ENCODE results near the gene FADD.

Gene FADD, protein sequence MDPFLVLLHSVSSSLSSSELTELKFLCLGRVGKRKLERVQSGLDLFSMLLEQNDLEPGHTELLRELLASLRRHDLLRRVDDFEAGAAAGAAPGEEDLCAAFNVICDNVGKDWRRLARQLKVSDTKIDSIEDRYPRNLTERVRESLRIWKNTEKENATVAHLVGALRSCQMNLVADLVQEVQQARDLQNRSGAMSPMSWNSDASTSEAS

DNA sequence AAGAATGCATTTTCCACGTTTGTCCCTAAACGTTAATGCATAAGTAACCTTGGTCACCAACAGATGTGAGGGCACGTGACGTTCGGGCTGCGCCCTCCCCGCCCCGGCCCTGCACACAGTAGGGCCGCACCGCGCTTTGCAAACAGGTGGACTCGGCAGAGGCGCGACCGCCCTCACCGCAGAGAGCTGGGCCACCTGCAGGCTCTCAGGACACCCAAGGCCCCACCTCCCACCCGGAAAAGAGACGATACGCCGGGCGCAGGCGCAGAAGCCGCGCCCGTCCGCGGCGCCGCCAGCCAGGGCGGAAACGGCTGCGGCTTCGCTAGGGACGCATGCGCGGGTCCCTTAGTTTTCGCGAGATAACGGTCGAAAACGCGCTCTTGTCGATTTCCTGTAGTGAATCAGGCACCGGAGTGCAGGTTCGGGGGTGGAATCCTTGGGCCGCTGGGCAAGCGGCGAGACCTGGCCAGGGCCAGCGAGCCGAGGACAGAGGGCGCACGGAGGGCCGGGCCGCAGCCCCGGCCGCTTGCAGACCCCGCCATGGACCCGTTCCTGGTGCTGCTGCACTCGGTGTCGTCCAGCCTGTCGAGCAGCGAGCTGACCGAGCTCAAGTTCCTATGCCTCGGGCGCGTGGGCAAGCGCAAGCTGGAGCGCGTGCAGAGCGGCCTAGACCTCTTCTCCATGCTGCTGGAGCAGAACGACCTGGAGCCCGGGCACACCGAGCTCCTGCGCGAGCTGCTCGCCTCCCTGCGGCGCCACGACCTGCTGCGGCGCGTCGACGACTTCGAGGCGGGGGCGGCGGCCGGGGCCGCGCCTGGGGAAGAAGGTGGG is at the start of gene FADD:
Gene FADD, plus strand, starts transcription at position 377 of the 831 bp plus-strand sequence. Its CDS starts 164 bp downstream, at position 541.
- in situ Hi-C loops (cut with MboI; ENCODE audit: low pct_unique_long_range_greater_than_20kb, low sequenced_read_pairs, unreplicated experiment): no loop called here
- DNase-seq (ENCODE audit: low spot score): peak; percentile 96
- TF ChIP-seq, protein P1, sequence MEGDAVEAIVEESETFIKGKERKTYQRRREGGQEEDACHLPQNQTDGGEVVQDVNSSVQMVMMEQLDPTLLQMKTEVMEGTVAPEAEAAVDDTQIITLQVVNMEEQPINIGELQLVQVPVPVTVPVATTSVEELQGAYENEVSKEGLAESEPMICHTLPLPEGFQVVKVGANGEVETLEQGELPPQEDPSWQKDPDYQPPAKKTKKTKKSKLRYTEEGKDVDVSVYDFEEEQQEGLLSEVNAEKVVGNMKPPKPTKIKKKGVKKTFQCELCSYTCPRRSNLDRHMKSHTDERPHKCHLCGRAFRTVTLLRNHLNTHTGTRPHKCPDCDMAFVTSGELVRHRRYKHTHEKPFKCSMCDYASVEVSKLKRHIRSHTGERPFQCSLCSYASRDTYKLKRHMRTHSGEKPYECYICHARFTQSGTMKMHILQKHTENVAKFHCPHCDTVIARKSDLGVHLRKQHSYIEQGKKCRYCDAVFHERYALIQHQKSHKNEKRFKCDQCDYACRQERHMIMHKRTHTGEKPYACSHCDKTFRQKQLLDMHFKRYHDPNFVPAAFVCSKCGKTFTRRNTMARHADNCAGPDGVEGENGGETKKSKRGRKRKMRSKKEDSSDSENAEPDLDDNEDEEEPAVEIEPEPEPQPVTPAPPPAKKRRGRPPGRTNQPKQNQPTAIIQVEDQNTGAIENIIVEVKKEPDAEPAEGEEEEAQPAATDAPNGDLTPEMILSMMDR (IDR thresholded peaks at IDR 0.05; ENCODE audit: extremely low read depth, insufficient read depth, missing control alignments): no peak

DNA sequence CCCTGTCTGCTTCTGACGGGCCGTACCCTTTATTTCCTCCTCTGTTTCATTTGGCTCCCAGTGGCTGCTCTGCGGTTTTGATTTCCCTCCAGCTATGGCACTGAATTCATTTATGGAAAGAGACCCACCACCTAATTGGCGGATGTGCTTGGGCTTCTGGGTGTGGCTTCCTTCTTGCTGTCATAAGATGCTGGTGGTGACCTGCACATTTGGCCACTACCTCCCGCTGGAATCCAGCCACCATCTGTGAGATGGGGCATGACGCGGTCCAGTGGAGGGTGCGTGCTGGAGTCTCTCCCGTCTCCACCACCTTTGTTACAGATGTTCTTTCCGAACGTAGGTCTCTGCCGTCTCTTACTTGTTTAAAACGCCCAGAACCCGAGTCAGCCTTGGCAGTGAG is 47.7 kb upstream of the FADD start:
- in situ Hi-C loops (cut with MboI; ENCODE audit: low pct_unique_long_range_greater_than_20kb, low sequenced_read_pairs, unreplicated experiment): no loop called here
- TF ChIP-seq, protein P1 (IDR thresholded peaks at IDR 0.05; ENCODE audit: extremely low read depth, insufficient read depth, missing control alignments): no peak
- no peak for DNase-seq (ENCODE audit: low spot score)

DNA sequence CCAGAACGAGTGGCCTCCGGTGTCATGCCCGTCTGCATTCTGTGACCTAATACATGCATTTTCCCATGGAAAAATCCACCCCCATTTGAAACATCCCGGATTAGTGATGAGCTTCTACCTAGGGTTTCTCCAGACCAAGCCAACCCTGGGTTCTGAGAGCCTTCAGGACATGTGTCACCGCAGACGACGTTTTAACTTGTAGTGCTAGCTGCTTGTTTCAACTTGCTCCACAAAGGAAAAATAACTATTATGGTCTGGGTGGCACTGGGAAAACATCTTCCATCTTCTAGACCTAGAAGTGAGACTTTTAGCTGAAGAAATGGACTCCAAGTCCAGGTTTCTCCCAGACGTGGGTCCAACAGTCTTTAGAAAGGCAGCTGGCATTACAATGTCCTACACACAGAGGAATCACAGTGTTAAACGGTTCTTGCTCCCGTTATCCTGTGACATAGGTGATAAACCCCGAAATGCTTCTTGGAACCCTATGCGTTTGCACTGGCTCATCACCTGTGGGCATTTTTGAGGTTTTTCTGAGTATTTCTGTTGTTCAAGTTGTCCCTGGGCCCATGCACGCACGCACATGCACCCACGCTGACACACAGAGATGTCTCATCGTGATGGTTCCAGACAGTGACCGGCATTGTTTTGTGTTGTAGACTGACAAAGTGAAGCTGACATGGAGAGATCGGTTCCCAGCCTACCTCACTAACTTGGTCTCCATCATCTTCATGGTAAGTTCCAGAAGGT is 46.6 kb upstream of the FADD start:
- in situ Hi-C loops (cut with MboI; ENCODE audit: low pct_unique_long_range_greater_than_20kb, low sequenced_read_pairs, unreplicated experiment): no loop called here
- no peak for DNase-seq (ENCODE audit: low spot score)
- TF ChIP-seq, protein P1 (IDR thresholded peaks at IDR 0.05; ENCODE audit: extremely low read depth, insufficient read depth, missing control alignments): no peak

DNA sequence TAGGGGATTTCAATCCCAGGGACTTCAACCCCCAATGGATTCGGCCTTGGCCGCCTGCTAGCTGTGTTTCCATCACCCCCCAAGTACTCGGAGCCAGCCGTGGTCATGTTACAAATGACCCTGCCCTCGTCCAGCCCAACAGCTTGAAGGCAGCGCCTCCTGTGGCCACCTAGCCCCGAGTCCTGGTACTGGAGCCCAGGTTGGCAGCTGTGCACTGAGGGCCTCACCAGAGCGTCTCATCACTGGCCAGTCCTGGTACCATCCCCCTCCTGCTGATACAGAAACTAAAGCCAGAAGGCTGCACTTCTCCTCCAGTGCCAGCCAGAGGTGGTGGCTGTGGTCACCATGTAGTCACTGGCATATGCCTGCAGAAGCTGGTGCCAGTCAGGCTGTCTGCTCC is 44.9 kb upstream of the FADD start:
- TF ChIP-seq, protein P1 (IDR thresholded peaks at IDR 0.05; ENCODE audit: extremely low read depth, insufficient read depth, missing control alignments): peak; percentile 38
- DNase-seq (ENCODE audit: low spot score): no peak
- in situ Hi-C loops (cut with MboI; ENCODE audit: low pct_unique_long_range_greater_than_20kb, low sequenced_read_pairs, unreplicated experiment): no loop called here

DNA sequence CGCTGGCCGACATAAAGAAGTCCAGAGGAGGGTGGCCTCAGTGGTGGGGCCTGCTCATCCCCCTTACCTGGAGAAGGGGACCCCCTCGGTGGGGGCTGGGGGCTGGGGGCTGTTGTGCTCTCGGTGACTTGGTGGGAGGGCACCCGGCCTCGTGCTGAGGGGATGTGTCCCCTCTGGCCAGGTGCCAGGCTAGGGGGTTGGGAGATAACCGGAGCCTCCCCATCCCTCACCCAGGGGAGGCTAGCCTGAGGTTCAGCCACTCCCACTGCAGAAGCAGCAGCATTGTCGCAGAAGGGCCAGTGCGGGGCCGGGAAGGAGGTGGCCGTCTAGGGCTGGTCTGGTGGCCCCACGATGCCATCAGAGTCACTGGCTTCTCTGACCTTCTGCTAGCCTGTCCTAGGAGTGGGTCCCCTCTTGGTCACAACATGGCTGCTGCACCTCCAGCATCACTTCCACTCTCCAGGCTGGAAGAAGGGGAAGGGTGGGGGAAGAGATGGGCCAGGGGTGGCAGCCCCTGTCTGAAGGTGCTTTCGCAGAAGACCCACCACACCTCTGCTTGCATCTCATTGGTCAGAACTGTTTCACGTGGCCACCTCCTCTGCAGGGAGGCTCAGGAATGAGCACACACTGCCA is 44.2 kb upstream of the FADD start:
- in situ Hi-C loops (cut with MboI; ENCODE audit: low pct_unique_long_range_greater_than_20kb, low sequenced_read_pairs, unreplicated experiment): no loop called here
- TF ChIP-seq, protein P1 (IDR thresholded peaks at IDR 0.05; ENCODE audit: extremely low read depth, insufficient read depth, missing control alignments): no peak

More for the DNA sequence above, 44.2 kb upstream of the FADD start:
- no peak for DNase-seq (ENCODE audit: low spot score)

Data from GM13977 (cell line).